Neural cell (in vitro differentiated cells): ENCODE data around the gene TEKT5.

Source experiments
- CTCF ChIP-seq: fragments of 450-650 bp; IDR thresholded peaks from 2 replicates; pipeline ENCODE4 v1.5.1; 2014; ENCODE audit warnings: antibody characterized with exemption, mild to moderate bottlenecking, moderate library complexity; ENCODE audit not compliant: poor library complexity, severe bottlenecking
- EP300 ChIP-seq: fragments of 450-650 bp; conservative IDR thresholded peaks from 2 replicates; pipeline ENCODE4 v1.6.1; 2014; ENCODE audit warnings: antibody characterized with exemption, mild to moderate bottlenecking, moderate library complexity; ENCODE audit not compliant: poor library complexity, severe bottlenecking
- MXI1 ChIP-seq: fragments of 450-650 bp; conservative IDR thresholded peaks from 2 replicates; pipeline ENCODE4 v1.6.1; 2014; ENCODE audit warnings: antibody characterized with exemption, mild to moderate bottlenecking; ENCODE audit not compliant: poor library complexity, severe bottlenecking
- POLR2AphosphoS5 ChIP-seq: IDR thresholded peaks from 2 replicates; pipeline ENCODE4 v1.6.1; 2012
- RAD21 ChIP-seq: fragments of 450-650 bp; conservative IDR thresholded peaks from 2 replicates; pipeline ENCODE4 v1.6.1; 2014; ENCODE audit warnings: antibody characterized with exemption, mild to moderate bottlenecking, moderate library complexity
- SMC3 ChIP-seq: fragments of 450-650 bp; conservative IDR thresholded peaks from 2 replicates; pipeline ENCODE4 v1.6.1; 2014; ENCODE audit warnings: antibody characterized with exemption, mild to moderate bottlenecking, moderate library complexity; ENCODE audit not compliant: poor library complexity

GRCh38 chr16:10617662-10618420, 76.9 kb downstream of the TEKT5 start:
- TF ChIP-seq CTCF, result no peak
- TF ChIP-seq MXI1, result no peak
- TF ChIP-seq POLR2AphosphoS5, result no peak
- TF ChIP-seq RAD21, result no peak
- TF ChIP-seq EP300, result no peak
- TF ChIP-seq SMC3, result no peak
